Measurements from ENCODE around the gene UBXN11. TPM values are rescaled to one million over a fixed set of nuclear protein-coding genes. Genes with fewer than 3 reads are reported as not detected.
"Not testable (repeated sequence)": the region's sequence is repeated elsewhere in the genome, so short reads cannot be mapped to it uniquely, and the experiment has no call there.

The UBXN11 gene
- total RNA-seq, 1 experiment from 2014 or later, result 4.0 TPM

- DNase-seq (ENCODE audit: low read depth), result not testable (repeated sequence)
These were observed 1.8 kb upstream of the UBXN11 start for GRCh38 chr1:26307966-26308899.

GRCh38 chr1:26307363-26307781 lies 936 bp upstream of the UBXN11 start:
- no peak for DNase-seq (ENCODE audit: low read depth)

GRCh38 chr1:26305667-26306289 lies 658 bp downstream of the UBXN11 start:
- no peak for DNase-seq (ENCODE audit: low read depth)

GRCh38 chr1:26302733-26303405 lies 3.6 kb downstream of the UBXN11 start:
- DNase-seq (ENCODE audit: low read depth), result peak; percentile 81

- no peak for DNase-seq (ENCODE audit: low read depth)
These were observed 5.7 kb downstream of the UBXN11 start for GRCh38 chr1:26300578-26301275.

GRCh38 chr1:26297791-26298124 lies 8.7 kb downstream of the UBXN11 start:
- DNase-seq (ENCODE audit: low read depth), result no peak

- no peak for DNase-seq (ENCODE audit: low read depth)
These were observed 9.2 kb downstream of the UBXN11 start for GRCh38 chr1:26297057-26297790.

GRCh38 chr1:26296340-26297056 lies 9.9 kb downstream of the UBXN11 start:
- no peak for DNase-seq (ENCODE audit: low read depth)

GRCh38 chr1:26295194-26296138 lies 11.0 kb downstream of the UBXN11 start:
- no peak for DNase-seq (ENCODE audit: low read depth)

- no peak for DNase-seq (ENCODE audit: low read depth)
These were observed 12.4 kb downstream of the UBXN11 start for GRCh38 chr1:26293911-26294463.

- not testable (repeated sequence) for DNase-seq (ENCODE audit: low read depth)
These were observed 13.7 kb downstream of the UBXN11 start for GRCh38 chr1:26292735-26293134.

GRCh38 chr1:26291939-26292338 lies 14.5 kb downstream of the UBXN11 start:
- no peak for DNase-seq (ENCODE audit: low read depth)

- DNase-seq (ENCODE audit: low read depth), result no peak
These were observed 15.0 kb downstream of the UBXN11 start for GRCh38 chr1:26291433-26291832.

- no peak for DNase-seq (ENCODE audit: low read depth)
These were observed 15.6 kb downstream of the UBXN11 start for GRCh38 chr1:26290882-26291261.

- no peak for DNase-seq (ENCODE audit: low read depth)
These were observed 16.1 kb downstream of the UBXN11 start for GRCh38 chr1:26290122-26290881.

GRCh38 chr1:26289158-26290059 lies 17.0 kb downstream of the UBXN11 start:
- no peak for DNase-seq (ENCODE audit: low read depth)
